Caco-2 (cell line): ENCODE measurements around the gene ABLIM2. TPM values are rescaled to one million over a fixed set of nuclear protein-coding genes. Genes with fewer than 3 reads are reported as not detected.

Experiments used
- BruUV-seq: library from RNA; stranded (reverse); fragments of 400-500 nt; replicated peaks from 2 replicates; lab custom pipeline; 2021; lab: Mats Ljungman, UMichigan
- CTCF ChIA-PET: fragments of 300-600 bp; sonication (Branson Sonifier 250); formaldehyde crosslinking; loops from one replicate; lab custom pipeline; 2022; ENCODE audit warnings: antibody characterized with exemption; lab: Charles Lee
- POLR2A ChIA-PET: fragments of 300-600 bp; sonication (Branson Sonifier 250); formaldehyde crosslinking; loops from one replicate; lab custom pipeline; 2022; ENCODE audit warnings: antibody characterized with exemption; lab: Charles Lee
- DNase-seq, 2 experiments: peaks; one replicate each; pipeline versions ENCODE4 v3.0.0 to v3.0.0-alpha.2; 2020 to 2022
- H3K27me3 ChIP-seq: replicated peaks from 2 replicates; pipeline ENCODE4 v1.6.0; 2011; ENCODE audit warnings: low read length; ENCODE audit not compliant: control insufficient read depth, insufficient read depth
- H3K36me3 ChIP-seq: 2 replicates; pipeline ENCODE4 v1.5.1; 2011; ENCODE audit warnings: low read length; ENCODE audit not compliant: control insufficient read depth, insufficient read depth
- H3K4me1 ChIP-seq: fragments of 250-450 bp; sonication (Bioruptor Pico); 2 replicates; pipeline ENCODE4 v1.5.1; 2020; ENCODE audit warnings: mild to moderate bottlenecking
- H3K4me3 ChIP-seq: 2 replicates; pipeline ENCODE4 v1.5.1; 2011; ENCODE audit warnings: low read depth, mild to moderate bottlenecking, control low read depth, low read length
- H3K9me3 ChIP-seq: fragments of 250-450 bp; sonication (Bioruptor Pico); 2 replicates; pipeline ENCODE4 v1.5.1; 2020; ENCODE audit warnings: mild to moderate bottlenecking, moderate library complexity
- H3K27ac Mint-ChIP-seq: one replicate; pipeline ENCODE4 v1.8.0; 2022; ENCODE audit warnings: mixed read lengths; ENCODE audit not compliant: unreplicated experiment
- H3K27me3 Mint-ChIP-seq: one replicate; pipeline ENCODE4 v1.8.0; 2022; ENCODE audit warnings: mixed read lengths; ENCODE audit not compliant: insufficient read depth, unreplicated experiment
- H3K36me3 Mint-ChIP-seq: one replicate; pipeline ENCODE4 v1.8.0; 2022; ENCODE audit warnings: mild to moderate bottlenecking, mixed read lengths; ENCODE audit not compliant: insufficient read depth, unreplicated experiment
- H3K4me1 Mint-ChIP-seq: one replicate; pipeline ENCODE4 v1.8.0; 2022; ENCODE audit warnings: low read depth, mixed read lengths; ENCODE audit not compliant: unreplicated experiment
- H3K4me3 Mint-ChIP-seq: one replicate; pipeline ENCODE4 v1.8.0; 2022; ENCODE audit warnings: mild to moderate bottlenecking, moderate library complexity, mixed read lengths; ENCODE audit not compliant: unreplicated experiment
- H3K9me3 Mint-ChIP-seq: one replicate; pipeline ENCODE4 v1.8.0; 2022; ENCODE audit warnings: mixed read lengths; ENCODE audit not compliant: unreplicated experiment
- CTCF ChIP-seq, 2 experiments: fragments of 200-600 bp in 1 of 2; IDR thresholded peaks; 1 replicate in 1 of 2; 2 replicates in 1 of 2; pipeline versions ENCODE4 v1.5.1 to v1.8.0; 2011 to 2022; ENCODE audit warnings: antibody characterized with exemption in 1 of 2, control low read depth in 1 of 2, inconsistent platforms in 1 of 2, low read depth in 1 of 2, low read length in 1 of 2, mild to moderate bottlenecking in 1 of 2, moderate library complexity in 1 of 2; ENCODE audit not compliant: insufficient read depth in 1 of 2, severe bottlenecking in 1 of 2, unreplicated experiment in 1 of 2
- intact Hi-C: fragments of 100-400 bp; cut with micrococcal nuclease; formaldehyde crosslinking; loops from one replicate; pipeline ENCODE4 v1.10.0; 2022; ENCODE audit not compliant: unreplicated experiment
- total RNA-seq: library from RNA; stranded (reverse); gene quantifications from 2 replicates; pipeline ENCODE4 v1.2.3, GENCODE V29; 2022

ABLIM2 gene
- total RNA-seq, 1 experiment from 2014 or later = 0.23 TPM

- no peak overlapping the region for H3K27ac Mint-ChIP-seq
- intact Hi-C loops = no loop called here
- no TSS peak for BruUV-seq
These were observed 150.2 kb downstream of the ABLIM2 start for GRCh38 chr4:8008391-8008790.

GRCh38 chr4:8007581-8007980 lies 151.0 kb downstream of the ABLIM2 start:
- no peaks in the 10 kb centered on the region for H3K9me3 Mint-ChIP-seq
- DNase-seq = no peak
- no peak overlapping the region for H3K4me3 ChIP-seq
- H3K27ac Mint-ChIP-seq = no peak overlapping the region
- ChIA-PET POLR2A (no interaction called here), CTCF (no interaction called here)
- no peaks in the 10 kb centered on the region for H3K27me3 ChIP-seq
- H3K27me3 Mint-ChIP-seq = no peaks in the 10 kb centered on the region
- H3K4me3 Mint-ChIP-seq = no peak overlapping the region
- H3K36me3 ChIP-seq = no peaks in the 10 kb centered on the region
- no peaks in the 10 kb centered on the region for H3K9me3 ChIP-seq
- no peak for TF ChIP-seq CTCF (IDR thresholded peaks at IDR 0.05; ENCODE audit: insufficient read depth in 1 of 2, low read depth in 1 of 2, low read length in 1 of 2, severe bottlenecking in 1 of 2, unreplicated experiment in 1 of 2)
- no TSS peak for BruUV-seq
- intact Hi-C loops = no loop called here
- no peaks in the 10 kb centered on the region for H3K36me3 Mint-ChIP-seq
- H3K4me1 Mint-ChIP-seq = no peaks in the 10 kb centered on the region
- H3K4me1 ChIP-seq = no peaks in the 10 kb centered on the region

More at GRCh38 chr4:8008391-8008790, 150.2 kb downstream of the ABLIM2 start:
- H3K36me3 ChIP-seq = no peaks in the 10 kb centered on the region
- H3K36me3 Mint-ChIP-seq = no peaks in the 10 kb centered on the region
- H3K4me1 ChIP-seq = no peaks in the 10 kb centered on the region
- TF ChIP-seq CTCF (IDR thresholded peaks at IDR 0.05; ENCODE audit: insufficient read depth in 1 of 2, low read depth in 1 of 2, low read length in 1 of 2, severe bottlenecking in 1 of 2, unreplicated experiment in 1 of 2) = no peak
- H3K27me3 ChIP-seq = no peaks in the 10 kb centered on the region
- no peaks in the 10 kb centered on the region for H3K4me1 Mint-ChIP-seq
- no peak overlapping the region for H3K4me3 Mint-ChIP-seq
- H3K9me3 Mint-ChIP-seq = no peaks in the 10 kb centered on the region
- H3K27me3 Mint-ChIP-seq = no peaks in the 10 kb centered on the region
- POLR2A ChIA-PET = no interaction called here
- no peak overlapping the region for H3K4me3 ChIP-seq
- DNase-seq = no peak
- H3K9me3 ChIP-seq = no peaks in the 10 kb centered on the region
- CTCF ChIA-PET = no interaction called here

GRCh38 chr4:8006471-8006870 lies 152.1 kb downstream of the ABLIM2 start:
- intact Hi-C loops = no loop called here
- no peaks in the 10 kb centered on the region for H3K36me3 ChIP-seq
- no peak overlapping the region for H3K4me3 ChIP-seq
- ChIA-PET CTCF (no interaction called here), POLR2A (no interaction called here)
- H3K9me3 ChIP-seq = no peaks in the 10 kb centered on the region
- no peak overlapping the region for H3K27ac Mint-ChIP-seq
- H3K27me3 ChIP-seq = no peaks in the 10 kb centered on the region
- no peaks in the 10 kb centered on the region for H3K36me3 Mint-ChIP-seq
- no peak overlapping the region for H3K4me3 Mint-ChIP-seq
- no peaks in the 10 kb centered on the region for H3K27me3 Mint-ChIP-seq
- H3K4me1 Mint-ChIP-seq = no peaks in the 10 kb centered on the region
- no peaks in the 10 kb centered on the region for H3K9me3 Mint-ChIP-seq
- BruUV-seq = no TSS peak
- H3K4me1 ChIP-seq = no peaks in the 10 kb centered on the region
- DNase-seq = no peak
- no peak for TF ChIP-seq CTCF (IDR thresholded peaks at IDR 0.05; ENCODE audit: insufficient read depth in 1 of 2, low read depth in 1 of 2, low read length in 1 of 2, severe bottlenecking in 1 of 2, unreplicated experiment in 1 of 2)
